Lung (tissue), 12 donors: ENCODE measurements around the gene TMEM255A. TPM values are rescaled to one million over a fixed set of nuclear protein-coding genes. Genes with fewer than 3 reads are reported as not detected.

Source experiments
- ATAC-seq: fragments of 200-7000 bp; cut with Tn5 transposase; one replicate; pipeline ENCODE4 v1.9.1; 2020; ENCODE audit warnings: moderate number of reproducible peaks; ENCODE audit not compliant: insufficient read depth, low FRiP score
- DNase-seq, 3 donors: peaks; one replicate each; pipeline ENCODE4 v3.0.0-alpha.2; 2013 to 2017
- H3K27ac ChIP-seq, 2 donors: one replicate each; pipeline ENCODE4 v1.5.1; 2013; ENCODE audit warnings: mild to moderate bottlenecking in 2 of 2, moderate library complexity in 2 of 2, control low read depth in 1 of 2, inconsistent platforms in 1 of 2, low read depth in 1 of 2, low read length in 1 of 2
- H3K27me3 ChIP-seq, 3 donors: one replicate each; pipeline ENCODE4 v1.5.1; 2013; ENCODE audit warnings: low read length in 2 of 3; ENCODE audit not compliant: control insufficient read depth in 3 of 3, insufficient read depth in 3 of 3
- H3K36me3 ChIP-seq, 4 donors: one replicate each; pipeline ENCODE4 v1.5.1; 2013; ENCODE audit warnings: low read length in 4 of 4, mild to moderate bottlenecking in 1 of 4, moderate library complexity in 1 of 4; ENCODE audit not compliant: control insufficient read depth in 4 of 4, insufficient read depth in 4 of 4
- H3K4me1 ChIP-seq, 5 donors: one replicate each; pipeline ENCODE4 v1.5.1; 2013; ENCODE audit warnings: low read length in 5 of 5, mild to moderate bottlenecking in 2 of 5, moderate library complexity in 1 of 5; ENCODE audit not compliant: control insufficient read depth in 5 of 5, insufficient read depth in 5 of 5
- H3K4me3 ChIP-seq: one replicate; pipeline ENCODE4 v1.5.1; 2013; ENCODE audit warnings: mild to moderate bottlenecking, control low read depth, moderate library complexity
- H3K9ac ChIP-seq, 2 donors: one replicate each; pipeline ENCODE4 v1.5.1; 2013; ENCODE audit warnings: low read length in 2 of 2, control low read depth in 1 of 2; ENCODE audit not compliant: insufficient read depth in 1 of 2
- H3K9me3 ChIP-seq, 4 donors: one replicate each; pipeline ENCODE4 v1.5.1; 2013; ENCODE audit warnings: low read length in 3 of 4, mild to moderate bottlenecking in 1 of 4, moderate library complexity in 1 of 4; ENCODE audit not compliant: control insufficient read depth in 4 of 4, insufficient read depth in 3 of 4
- WGBS, 2 donors: extraction: QIAGEN DNeasy Blood & Tissue Kit; methylation state at CpG; one replicate each; pipeline ENCODE4 v1.1.7; 2013; 5-methylcytosine and 5-hydroxymethylcytosine counted together
- polyA plus RNA-seq, 2 donors: library from polyadenylated mRNA; stranded (reverse); fragments of 200-250 nt; gene quantifications; one replicate each; pipeline ENCODE4 v1.2.1, GENCODE V29; 2013
- total RNA-seq, 2 donors: library from RNA; depleted of rRNA in 1 of 2; stranded (reverse); fragments of >200 nt in 1 of 2; gene quantifications; one replicate each; pipeline ENCODE4 v1.2.1, GENCODE V29; 2014 to 2021
- TF ChIP-seq, protein P1 (sequence below): IDR thresholded peaks from 2 replicates; pipeline ENCODE4 v1.5.1; 2012; ENCODE audit warnings: mild to moderate bottlenecking; ENCODE audit errors: control extremely low read depth, extremely low read depth
- donor health status: control.
- donor health status: control.
- donor health status: Bipolar disorder and iron deficiency.
- donor health status: healthy.
- donor health status: DM: yes; HTN: yes; CAD: no.

Gene TMEM255A
- total and polyA plus RNA-seq, 4 donors: 0.20 to 0.80 (median 0.45) TPM

DNA sequence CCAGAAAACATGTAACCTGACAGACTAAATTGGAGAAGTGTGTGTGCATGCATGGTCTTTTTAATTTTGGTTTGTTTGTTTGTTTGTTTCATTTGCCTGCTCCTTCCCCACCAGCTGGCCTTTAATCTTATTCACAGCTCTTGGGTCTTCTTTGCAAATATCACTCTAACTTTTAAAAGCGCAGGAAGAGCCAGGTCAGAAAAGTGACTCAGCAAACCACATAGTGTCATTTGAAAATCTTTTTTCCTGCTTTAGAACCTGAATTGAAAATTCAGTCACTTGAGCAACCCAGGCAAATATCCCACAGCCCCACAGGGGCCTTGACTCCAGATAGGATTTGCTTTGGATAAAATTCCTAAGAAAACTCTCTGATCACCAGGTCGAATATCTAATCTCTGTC is 4.6 kb downstream of the TMEM255A start:
- DNase-seq: no peak
- WGBS, 2 donors: 35 to 56% methylated on average over 2 of the region's 2 CpGs
- no peak overlapping the region for H3K9ac ChIP-seq
- peaks cover 0 to 4% (median 0%) of the 10 kb centered on the region in 4 donors for H3K9me3 ChIP-seq
- ATAC-seq: no peak
- H3K27ac ChIP-seq: no peak overlapping the region
- TF ChIP-seq, protein P1, sequence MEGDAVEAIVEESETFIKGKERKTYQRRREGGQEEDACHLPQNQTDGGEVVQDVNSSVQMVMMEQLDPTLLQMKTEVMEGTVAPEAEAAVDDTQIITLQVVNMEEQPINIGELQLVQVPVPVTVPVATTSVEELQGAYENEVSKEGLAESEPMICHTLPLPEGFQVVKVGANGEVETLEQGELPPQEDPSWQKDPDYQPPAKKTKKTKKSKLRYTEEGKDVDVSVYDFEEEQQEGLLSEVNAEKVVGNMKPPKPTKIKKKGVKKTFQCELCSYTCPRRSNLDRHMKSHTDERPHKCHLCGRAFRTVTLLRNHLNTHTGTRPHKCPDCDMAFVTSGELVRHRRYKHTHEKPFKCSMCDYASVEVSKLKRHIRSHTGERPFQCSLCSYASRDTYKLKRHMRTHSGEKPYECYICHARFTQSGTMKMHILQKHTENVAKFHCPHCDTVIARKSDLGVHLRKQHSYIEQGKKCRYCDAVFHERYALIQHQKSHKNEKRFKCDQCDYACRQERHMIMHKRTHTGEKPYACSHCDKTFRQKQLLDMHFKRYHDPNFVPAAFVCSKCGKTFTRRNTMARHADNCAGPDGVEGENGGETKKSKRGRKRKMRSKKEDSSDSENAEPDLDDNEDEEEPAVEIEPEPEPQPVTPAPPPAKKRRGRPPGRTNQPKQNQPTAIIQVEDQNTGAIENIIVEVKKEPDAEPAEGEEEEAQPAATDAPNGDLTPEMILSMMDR: no peak
- no peak overlapping the region for H3K4me3 ChIP-seq
- H3K27me3 ChIP-seq: peaks cover 0 to 64% (median 58%) of the 10 kb centered on the region in 3 donors
- peaks cover 0 to 15% (median 0%) of the 10 kb centered on the region in 5 donors for H3K4me1 ChIP-seq
- H3K36me3 ChIP-seq: no peaks in the 10 kb centered on the region

DNA sequence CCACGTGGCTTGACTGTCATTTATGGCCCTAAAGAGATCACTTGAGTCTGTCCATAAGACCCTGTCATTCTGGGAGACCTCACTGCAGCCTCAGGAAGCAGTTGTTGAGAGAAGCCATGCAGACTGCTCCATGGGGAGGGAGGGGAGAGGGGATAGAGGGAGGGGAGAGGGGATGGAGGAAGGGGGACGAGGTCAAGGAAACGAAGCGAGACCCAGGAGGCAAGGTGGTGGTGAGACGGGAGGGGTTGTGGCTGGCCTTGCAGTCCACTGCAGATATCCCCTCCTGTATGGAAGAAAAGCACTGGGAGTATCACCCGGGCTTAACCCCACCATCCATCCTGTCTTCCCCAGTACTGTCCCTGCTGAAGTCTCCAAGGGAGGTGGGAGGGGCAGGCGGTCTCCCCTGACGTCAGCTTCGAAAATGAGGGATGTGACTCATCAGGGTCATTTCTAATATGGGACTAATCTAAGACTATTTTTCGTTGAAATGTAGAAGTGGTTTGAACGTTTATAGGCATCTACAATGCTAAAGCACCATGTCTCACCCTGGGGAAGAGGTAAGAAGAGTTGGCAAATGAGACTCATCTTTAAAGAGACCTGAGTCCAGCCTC is 5.6 kb downstream of the TMEM255A start:
- Histone ChIP-seq H3K27ac (no peak overlapping the region), H3K4me1 (peaks cover 0 to 10% (median 0%) of the 10 kb centered on the region in 5 donors), H3K27me3 (peaks cover 0 to 58% (median 54%) of the 10 kb centered on the region in 3 donors), H3K36me3 (no peaks in the 10 kb centered on the region), H3K4me3 (no peak overlapping the region), H3K9me3 (peaks cover 0 to 4% (median 0%) of the 10 kb centered on the region in 4 donors), H3K9ac (no peak overlapping the region)
- ATAC-seq (no peak), DNase-seq (no peak)
- 46 to 61% methylated on average over 11 of the region's 11 CpGs for WGBS, 2 donors
- TF ChIP-seq, protein P1: no peak

DNA sequence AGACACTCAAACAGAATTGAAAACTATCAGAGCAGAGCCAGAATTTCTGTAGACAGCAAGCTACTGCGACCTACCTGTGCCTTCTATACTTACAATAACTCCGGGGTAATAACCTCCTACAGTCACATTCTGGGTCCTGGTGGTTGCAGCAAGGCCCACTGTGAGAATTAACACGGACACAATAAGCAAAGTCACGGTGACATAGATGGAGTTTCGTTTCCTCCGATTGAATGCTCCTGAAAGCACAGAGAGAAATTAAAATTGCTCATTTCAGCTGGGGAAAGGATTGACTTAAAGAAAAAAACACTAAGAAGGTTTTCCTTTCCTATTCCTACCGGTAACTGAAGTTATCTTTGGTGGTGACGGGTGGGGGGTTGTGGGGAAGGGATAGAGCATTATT is 7.0 kb downstream of the TMEM255A start:
- DNase-seq (no peak), ATAC-seq (no peak)
- H3K4me3 ChIP-seq: no peak overlapping the region
- H3K27me3 ChIP-seq: peaks cover 0 to 48% (median 47%) of the 10 kb centered on the region in 3 donors
- no peak overlapping the region for H3K27ac ChIP-seq
- H3K9ac ChIP-seq: no peak overlapping the region
- no peaks in the 10 kb centered on the region for H3K36me3 ChIP-seq
- H3K9me3 ChIP-seq: peaks cover 0 to under 1% (median 0%) of the 10 kb centered on the region in 4 donors
- H3K4me1 ChIP-seq: no peaks in the 10 kb centered on the region
- TF ChIP-seq, protein P1: no peak
- WGBS, 2 donors: 67% methylated on average over 8 of the region's 8 CpGs
